Effector memory CD4-positive, alpha-beta T cell (primary cell): ENCODE data around the gene BUD31.

Experiments
- DNase-seq, 3 donors: peaks; one replicate each; pipeline ENCODE4 v3.0.0-alpha.2; 2020
- H3K27ac ChIP-seq: 2 replicates; pipeline ENCODE4 v1.7.0; 2013; ENCODE audit warnings: mild to moderate bottlenecking, low read length, moderate library complexity; ENCODE audit not compliant: insufficient read depth, poor library complexity, severe bottlenecking
- H3K27me3 ChIP-seq: replicated peaks from 2 replicates; pipeline ENCODE4 v1.7.0; 2013; ENCODE audit warnings: mild to moderate bottlenecking, low read length; ENCODE audit not compliant: insufficient read depth, control insufficient read depth, poor library complexity, severe bottlenecking
- H3K36me3 ChIP-seq: 2 replicates; pipeline ENCODE4 v1.7.0; 2013; ENCODE audit warnings: mild to moderate bottlenecking, low read length, moderate library complexity; ENCODE audit not compliant: control insufficient read depth, insufficient read depth
- H3K4me1 ChIP-seq: 2 replicates; pipeline ENCODE4 v1.7.0; 2013; ENCODE audit warnings: low read length, mild to moderate bottlenecking; ENCODE audit not compliant: control insufficient read depth, insufficient read depth, poor library complexity, severe bottlenecking
- H3K4me3 ChIP-seq: 2 replicates; pipeline ENCODE4 v1.7.0; 2013; ENCODE audit warnings: low read length, low read depth, mild to moderate bottlenecking; ENCODE audit not compliant: insufficient read depth, poor library complexity, severe bottlenecking
- H3K9me3 ChIP-seq: 2 replicates; pipeline ENCODE4 v1.7.0; 2013; ENCODE audit warnings: mild to moderate bottlenecking, low read length, moderate library complexity; ENCODE audit not compliant: control insufficient read depth

Gene BUD31

DNA sequence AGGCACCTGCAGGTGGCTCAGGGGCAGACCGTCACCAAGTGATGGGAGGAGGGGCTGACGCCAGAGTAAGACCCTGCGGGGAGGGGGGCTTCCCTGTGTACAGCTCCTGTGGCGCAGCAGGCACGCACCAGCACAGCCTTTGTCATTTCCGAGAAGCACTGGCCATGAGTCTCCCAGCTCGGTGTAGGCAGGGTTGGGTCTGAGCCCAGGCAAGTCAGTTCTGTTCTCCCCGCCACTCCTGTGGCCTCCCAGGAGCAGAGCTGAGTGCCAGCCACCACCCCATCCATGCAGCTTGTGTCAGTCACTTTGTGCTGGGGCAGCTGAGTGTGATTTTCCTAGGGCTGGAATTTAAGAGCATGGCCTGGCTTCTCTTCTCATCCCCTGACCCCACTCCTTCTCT is 43.2 kb downstream of the BUD31 start:
- H3K27me3 ChIP-seq, result no peaks in the 10 kb centered on the region
- H3K36me3 ChIP-seq, result peaks cover 73% of the 10 kb centered on the region
- H3K4me3 ChIP-seq, result no peak overlapping the region
- H3K4me1 ChIP-seq, result no peaks in the 10 kb centered on the region
- H3K9me3 ChIP-seq, result no peaks in the 10 kb centered on the region
- no peak overlapping the region for H3K27ac ChIP-seq
- no peak for DNase-seq

- H3K27ac ChIP-seq, result no peak overlapping the region
- no peaks in the 10 kb centered on the region for H3K27me3 ChIP-seq
- no peak overlapping the region for H3K4me3 ChIP-seq
- H3K36me3 ChIP-seq, result peaks cover 79% of the 10 kb centered on the region
- DNase-seq, result no peak
- H3K4me1 ChIP-seq, result no peaks in the 10 kb centered on the region
- H3K9me3 ChIP-seq, result no peaks in the 10 kb centered on the region
Measured at GRCh38 chr7:99452541-99452940, 43.8 kb downstream of the BUD31 start.

- no peak for DNase-seq
- H3K4me1 ChIP-seq, result no peaks in the 10 kb centered on the region
- no peaks in the 10 kb centered on the region for H3K9me3 ChIP-seq
- no peak overlapping the region for H3K4me3 ChIP-seq
- H3K27me3 ChIP-seq, result no peaks in the 10 kb centered on the region
- H3K27ac ChIP-seq, result no peak overlapping the region
- peaks cover 85% of the 10 kb centered on the region for H3K36me3 ChIP-seq
Measured at GRCh38 chr7:99453105-99453504, 44.3 kb downstream of the BUD31 start.

DNA sequence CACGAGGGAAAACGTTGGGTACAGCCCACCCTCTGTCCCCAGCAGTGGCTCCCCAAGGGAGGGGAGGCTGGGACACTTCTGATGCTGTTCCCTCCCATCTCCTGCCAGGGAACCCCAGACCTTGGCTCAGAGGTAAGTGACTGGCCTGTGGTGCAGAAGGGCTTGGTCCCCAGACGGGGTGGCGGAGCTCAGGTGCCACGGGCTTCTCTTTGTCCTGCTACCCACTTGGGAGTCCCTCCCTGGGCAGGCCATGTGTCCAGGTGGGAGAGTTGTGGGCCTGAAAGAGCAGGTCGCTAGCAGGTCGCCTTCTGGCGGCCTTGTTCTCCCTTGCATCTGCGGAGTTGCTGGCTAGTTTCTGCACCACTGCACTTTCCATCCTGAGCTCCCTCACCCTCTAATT is 47.1 kb downstream of the BUD31 start:
- H3K27ac ChIP-seq, result no peak overlapping the region
- no peaks in the 10 kb centered on the region for H3K4me1 ChIP-seq
- no peaks in the 10 kb centered on the region for H3K9me3 ChIP-seq
- peaks cover 77% of the 10 kb centered on the region for H3K36me3 ChIP-seq
- no peak overlapping the region for H3K4me3 ChIP-seq
- H3K27me3 ChIP-seq, result no peaks in the 10 kb centered on the region
- DNase-seq, result no peak

- Histone ChIP-seq H3K4me1 (no peaks in the 10 kb centered on the region), H3K27me3 (no peaks in the 10 kb centered on the region), H3K36me3 (peaks cover 77% of the 10 kb centered on the region), H3K9me3 (no peaks in the 10 kb centered on the region), H3K4me3 (no peak overlapping the region), H3K27ac (no peak overlapping the region)
- DNase-seq, result no peak
Measured at GRCh38 chr7:99456288-99456687, 47.5 kb downstream of the BUD31 start.

DNA sequence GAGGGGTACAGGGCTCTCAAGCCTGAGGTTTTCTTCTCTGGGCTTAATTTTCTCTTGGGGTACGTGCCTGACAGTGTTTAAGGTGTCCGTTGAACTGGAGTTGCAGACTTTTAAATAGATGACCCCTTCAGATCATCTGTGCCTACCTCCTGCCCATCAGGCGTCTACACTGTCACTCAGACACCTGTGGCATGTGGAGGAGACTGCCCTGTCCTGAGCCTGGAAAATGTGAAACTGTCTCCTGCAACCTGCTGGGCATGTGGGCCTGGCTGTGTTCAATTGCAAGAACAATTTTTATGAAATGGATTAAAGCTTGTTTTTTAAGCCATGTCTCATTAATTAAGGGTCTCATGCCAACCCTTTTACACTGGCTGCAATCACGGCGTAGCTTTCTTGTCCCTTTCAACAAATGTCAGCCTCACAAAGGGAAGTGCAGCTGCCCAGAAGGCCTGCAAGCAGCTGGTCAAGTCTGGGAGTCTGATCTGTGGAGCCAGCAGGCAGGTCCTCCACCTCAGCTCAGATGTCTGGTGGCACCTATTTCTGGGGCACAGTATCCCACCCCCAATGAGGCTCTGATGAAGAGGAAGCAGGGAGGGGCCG is 48.4 kb downstream of the BUD31 start:
- H3K27me3 ChIP-seq, result no peaks in the 10 kb centered on the region
- H3K9me3 ChIP-seq, result no peaks in the 10 kb centered on the region
- peaks cover 76% of the 10 kb centered on the region for H3K36me3 ChIP-seq
- no peak overlapping the region for H3K27ac ChIP-seq
- no peak for DNase-seq
- H3K4me1 ChIP-seq, result no peaks in the 10 kb centered on the region
- no peak overlapping the region for H3K4me3 ChIP-seq

GRCh38 chr7:99457650-99458493 is 49.1 kb downstream of the BUD31 start:
- H3K36me3 ChIP-seq, result peaks cover 70% of the 10 kb centered on the region

GRCh38 chr7:99459087-99459486 is 50.3 kb downstream of the BUD31 start:
- no peak overlapping the region for H3K27ac ChIP-seq

More at GRCh38 chr7:99457650-99458493, 49.1 kb downstream of the BUD31 start:
- no peak for DNase-seq
- no peak overlapping the region for H3K27ac ChIP-seq
- H3K4me1 ChIP-seq, result peaks cover under 1% of the 10 kb centered on the region
- no peak overlapping the region for H3K4me3 ChIP-seq
- H3K27me3 ChIP-seq, result no peaks in the 10 kb centered on the region
- H3K9me3 ChIP-seq, result no peaks in the 10 kb centered on the region

DNA sequence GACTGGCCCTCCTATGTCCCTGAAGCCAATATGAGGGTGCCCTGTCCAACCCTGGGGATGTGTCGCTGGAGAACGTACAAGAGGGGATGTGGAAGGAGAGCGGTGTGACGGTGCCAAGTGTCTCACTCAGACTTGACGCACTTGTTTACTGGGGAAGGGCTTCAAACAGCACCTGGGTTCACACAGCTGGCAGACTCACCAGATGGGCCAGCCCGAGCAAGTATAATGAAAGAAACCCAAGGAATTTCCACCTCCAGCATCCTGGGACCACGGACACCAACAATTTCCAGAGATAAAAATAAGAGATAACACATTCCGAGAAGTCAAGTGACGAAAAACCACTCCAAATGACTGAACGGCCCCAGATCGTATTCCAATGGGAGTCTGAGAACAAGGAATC is 51.9 kb downstream of the BUD31 start:
- DNase-seq, result no peak
- Histone ChIP-seq H3K36me3 (peaks cover 50% of the 10 kb centered on the region), H3K4me1 (peaks cover 13% of the 10 kb centered on the region), H3K27ac (no peak overlapping the region), H3K4me3 (no peak overlapping the region), H3K9me3 (no peaks in the 10 kb centered on the region), H3K27me3 (no peaks in the 10 kb centered on the region)

More at GRCh38 chr7:99459087-99459486, 50.3 kb downstream of the BUD31 start:
- Histone ChIP-seq H3K4me1 (peaks cover 2% of the 10 kb centered on the region), H3K36me3 (peaks cover 64% of the 10 kb centered on the region), H3K4me3 (no peak overlapping the region), H3K27me3 (no peaks in the 10 kb centered on the region), H3K9me3 (no peaks in the 10 kb centered on the region)
- no peak for DNase-seq

GRCh38 chr7:99461221-99461620 is 52.5 kb downstream of the BUD31 start:
- no peak overlapping the region for H3K27ac ChIP-seq

More at GRCh38 chr7:99461221-99461620, 52.5 kb downstream of the BUD31 start:
- no peak for DNase-seq
- Histone ChIP-seq H3K27me3 (no peaks in the 10 kb centered on the region), H3K4me3 (no peak overlapping the region), H3K4me1 (peaks cover 16% of the 10 kb centered on the region), H3K9me3 (no peaks in the 10 kb centered on the region), H3K36me3 (peaks cover 46% of the 10 kb centered on the region)
